HG03354 (cell line): Measurements from ENCODE around the gene NDUFB10.
"Not testable (repeated sequence)": the region's sequence is repeated elsewhere in the genome, so short reads cannot be mapped to it uniquely, and the experiment has no call there.

Experiments
- ATAC-seq: cut with Tn5 transposase; IDR thresholded peaks from one replicate; pipeline ENCODE4 v1.9.1; 2021; ENCODE audit warnings: mild to moderate bottlenecking; ENCODE audit not compliant: unreplicated experiment, poor library complexity, severe bottlenecking

NDUFB10 gene

GRCh38 chr16:1923299-1924034, 35.9 kb upstream of the NDUFB10 start:
- ATAC-seq: no peak

GRCh38 chr16:1924095-1924494, 35.2 kb upstream of the NDUFB10 start:
- no peak for ATAC-seq

GRCh38 chr16:1926271-1926670, 33.1 kb upstream of the NDUFB10 start:
- ATAC-seq: no peak

GRCh38 chr16:1929105-1929504, 30.2 kb upstream of the NDUFB10 start:
- peak; percentile 20 for ATAC-seq

GRCh38 chr16:1929578-1930337, 29.6 kb upstream of the NDUFB10 start:
- peak; percentile 80 for ATAC-seq

- ATAC-seq: no peak
Observed at GRCh38 chr16:1930338-1930720, 29.0 kb upstream of the NDUFB10 start.

GRCh38 chr16:1932050-1933028, 27.0 kb upstream of the NDUFB10 start:
- ATAC-seq: no peak

GRCh38 chr16:1933097-1933661, 26.2 kb upstream of the NDUFB10 start:
- ATAC-seq: no peak

- no peak for ATAC-seq
Observed at GRCh38 chr16:1936945-1937479, 22.3 kb upstream of the NDUFB10 start.

- ATAC-seq: no peak
Observed at GRCh38 chr16:1938316-1938715, 21.0 kb upstream of the NDUFB10 start.

- ATAC-seq: no peak
Observed at GRCh38 chr16:1938910-1939309, 20.4 kb upstream of the NDUFB10 start.

- ATAC-seq: not testable (repeated sequence)
Observed at GRCh38 chr16:1939833-1940232, 19.5 kb upstream of the NDUFB10 start.

GRCh38 chr16:1940273-1941161, 18.8 kb upstream of the NDUFB10 start:
- no peak for ATAC-seq

GRCh38 chr16:1941162-1942046, 17.9 kb upstream of the NDUFB10 start:
- no peak for ATAC-seq

- ATAC-seq: no peak
Observed at GRCh38 chr16:1942047-1942809, 17.1 kb upstream of the NDUFB10 start.

- ATAC-seq: peak; percentile 91
Observed at GRCh38 chr16:1942810-1943726, 16.3 kb upstream of the NDUFB10 start, which contains the start of gene MSRB1. Gene MSRB1 (minus strand): TSS chr16:1943199. CDS start chr16:1943156, 43 bp downstream.
